ENCODE data around the gene STAT6.
"Not testable (repeated sequence)": the region's sequence is repeated elsewhere in the genome, so short reads cannot be mapped to it uniquely, and the experiment has no call there.

DNA sequence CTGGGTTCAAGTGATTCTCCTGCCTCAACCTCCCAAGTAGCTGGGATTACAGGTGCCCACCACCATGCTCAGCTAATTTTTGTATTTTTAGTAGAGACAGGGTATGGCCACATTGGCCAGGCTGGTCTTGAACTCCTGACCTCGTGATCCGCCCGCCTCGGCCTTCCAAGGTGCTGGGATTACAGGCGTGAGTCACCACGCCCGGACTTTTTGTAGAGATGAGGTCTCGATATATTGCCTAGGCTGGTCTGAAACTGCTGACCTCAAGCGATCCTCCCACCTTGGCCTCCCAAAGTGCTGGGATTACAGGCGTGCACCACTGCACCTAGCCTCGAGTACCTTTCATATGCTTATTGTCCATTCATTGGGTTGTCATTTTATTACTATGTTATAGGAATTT is 9.6 kb upstream of the STAT6 start:
- TF ChIP-seq CTCF (conservative IDR thresholded peaks at IDR 0.05 in 1 of 2, IDR thresholded peaks at IDR 0.05 in 1 of 2; ENCODE audit: low read depth in 1 of 2, low read length in 2 of 2); EZH2 (IDR thresholded peaks at IDR 0.05; ENCODE audit: low read length, missing control alignments): not testable (repeated sequence)
